H1 (cell line): Measurements from ENCODE around the gene FAN1. TPM values are rescaled to one million over a fixed set of nuclear protein-coding genes. Genes with fewer than 3 reads are reported as not detected.

Source experiments
- CTCF ChIA-PET: fragments of 300-600 bp; sonication (Branson Sonifier 250); formaldehyde crosslinking; loops from one replicate; lab custom pipeline; 2021; ENCODE audit not compliant: partially characterized antibody; lab: Charles Lee
- POLR2A ChIA-PET: fragments of 300-600 bp; sonication (Branson Sonifier 250); formaldehyde crosslinking; loops from one replicate; lab custom pipeline; 2021; ENCODE audit warnings: inconsistent platforms; ENCODE audit not compliant: partially characterized antibody; lab: Charles Lee
- DNase-seq, 2 experiments: peaks; one replicate each; pipeline versions ENCODE4 v3.0.0 to v3.0.0-alpha.2; 2010 to 2022; ENCODE audit warnings: low spot score in 2 of 2, low read depth in 1 of 2, mixed read lengths in 1 of 2
- FAIRE-seq: peaks from 2 replicates; lab custom pipeline; 2011; peaks lifted over from hg19 to GRCh38; lab: Jason Lieb, UNC
- H2AFZ ChIP-seq: 2 replicates; pipeline ENCODE4 v1.8.1; 2012; ENCODE audit warnings: low read length, inconsistent platforms
- H2AK5ac ChIP-seq: 2 replicates; pipeline ENCODE4 v1.6.1; 2013; ENCODE audit warnings: low read depth, low read length
- H2BK120ac ChIP-seq: replicated peaks from 2 replicates; pipeline ENCODE3; 2013; ENCODE audit warnings: low read depth, low read length, inconsistent platforms
- H2BK12ac ChIP-seq: 2 replicates; pipeline ENCODE4 v1.6.1; 2013; ENCODE audit warnings: low read depth, low read length
- H2BK15ac ChIP-seq: 2 replicates; pipeline ENCODE4 v1.6.1; 2013; ENCODE audit warnings: low read length
- H2BK20ac ChIP-seq: 2 replicates; pipeline ENCODE4 v1.6.1; 2013; ENCODE audit warnings: low read length
- H2BK5ac ChIP-seq: 2 replicates; pipeline ENCODE4 v1.6.1; 2013; ENCODE audit warnings: low read depth, low read length
- H3K14ac ChIP-seq: 2 replicates; pipeline ENCODE4 v1.6.1; 2013; ENCODE audit warnings: inconsistent platforms; ENCODE audit not compliant: insufficient read length
- H3K18ac ChIP-seq: 2 replicates; pipeline ENCODE4 v1.6.1; 2013; ENCODE audit warnings: low read length; ENCODE audit errors: extremely low read depth
- H3K23ac ChIP-seq: 2 replicates; pipeline ENCODE4 v1.6.1; 2013; ENCODE audit warnings: inconsistent platforms; ENCODE audit not compliant: insufficient read length
- H3K23me2 ChIP-seq: 2 replicates; pipeline ENCODE4 v1.6.1; 2013; ENCODE audit warnings: low read depth, low read length
- H3K27ac ChIP-seq: 2 replicates; pipeline ENCODE4 v1.6.1; 2011; ENCODE audit warnings: low read depth, low read length, inconsistent platforms
- H3K27me3 ChIP-seq, 4 experiments: replicated peaks in 1 of 4; 1 replicate in 1 of 4; 2 replicates in 3 of 4; pipeline versions ENCODE4 v1.6.1 to v1.8.1; 2011 to 2013; ENCODE audit warnings: low read length in 3 of 4, mild to moderate bottlenecking in 3 of 4, inconsistent platforms in 2 of 4, mixed read lengths in 2 of 4, moderate library complexity in 1 of 4; ENCODE audit not compliant: control insufficient read depth in 3 of 4, insufficient read depth in 3 of 4; ENCODE audit errors: extremely low read depth in 1 of 4
- H3K36me3 ChIP-seq, 4 experiments: 2 replicates each; pipeline versions ENCODE4 v1.6.1 to v1.8.1; 2011 to 2013; ENCODE audit warnings: mild to moderate bottlenecking in 4 of 4, low read length in 3 of 4, moderate library complexity in 2 of 4, control low read depth in 1 of 4, inconsistent platforms in 1 of 4; ENCODE audit not compliant: insufficient read depth in 4 of 4, control insufficient read depth in 2 of 4
- H3K4ac ChIP-seq: replicated peaks from 2 replicates; pipeline ENCODE3; 2013; ENCODE audit warnings: low read length, low read depth, mixed read lengths, inconsistent platforms; ENCODE audit not compliant: insufficient read length
- H3K4me1 ChIP-seq, 4 experiments: replicated peaks in 1 of 4; 1 replicate in 1 of 4; 2 replicates in 3 of 4; pipeline versions ENCODE4 v1.6.1 to v1.8.1; 2011 to 2013; ENCODE audit warnings: low read length in 3 of 4, inconsistent platforms in 2 of 4, mixed read lengths in 1 of 4; ENCODE audit not compliant: insufficient read depth in 4 of 4, control insufficient read depth in 3 of 4
- H3K4me2 ChIP-seq, 2 experiments: 2 replicates each; pipeline versions ENCODE4 v1.6.1 to v1.8.1; 2011 to 2013; ENCODE audit warnings: low read depth in 2 of 2, low read length in 2 of 2, control low read depth in 1 of 2, inconsistent platforms in 1 of 2, mild to moderate bottlenecking in 1 of 2; ENCODE audit not compliant: insufficient read depth in 1 of 2
- H3K4me3 ChIP-seq, 4 experiments: fragments of 200-600, 300-600 bp in 1 of 4; sonication (generic), shearing (Covaris generic), sonication (Bioruptor Twin) in 1 of 4; 2 replicates each; pipeline versions ENCODE4 v1.5.1 to v1.8.1; 2011 to 2016; ENCODE audit warnings: low read length in 4 of 4, low read depth in 3 of 4, control low read depth in 2 of 4, inconsistent platforms in 2 of 4, mild to moderate bottlenecking in 2 of 4, mixed read lengths in 1 of 4, moderate library complexity in 1 of 4; ENCODE audit not compliant: insufficient read depth in 2 of 4; ENCODE audit errors: extremely low read depth in 1 of 4
- H3K56ac ChIP-seq: replicated peaks from 2 replicates; pipeline ENCODE3; 2013; ENCODE audit warnings: low read depth, mild to moderate bottlenecking, mixed read lengths, low read length, inconsistent platforms; ENCODE audit not compliant: insufficient read length
- H3K79me1 ChIP-seq: 2 replicates; pipeline ENCODE4 v1.6.1; 2013; ENCODE audit warnings: low read depth, low read length, control low read depth
- H3K79me2 ChIP-seq, 2 experiments: 2 replicates each; pipeline versions ENCODE4 v1.6.1 to v1.8.1; 2012 to 2013; ENCODE audit warnings: low read length in 2 of 2, mild to moderate bottlenecking in 2 of 2, inconsistent platforms in 1 of 2; ENCODE audit not compliant: insufficient read depth in 2 of 2, control insufficient read depth in 1 of 2
- H3K9ac ChIP-seq, 4 experiments: replicated peaks in 1 of 4; 1 replicate in 1 of 4; 2 replicates in 3 of 4; pipeline versions ENCODE4 v1.6.1 to v1.8.1; 2011 to 2013; ENCODE audit warnings: low read depth in 3 of 4, low read length in 3 of 4, control low read depth in 2 of 4, mild to moderate bottlenecking in 2 of 4, moderate library complexity in 2 of 4, inconsistent platforms in 1 of 4; ENCODE audit errors: extremely low read depth in 1 of 4
- H3K9me3 ChIP-seq, 2 experiments: 2 replicates each; pipeline versions ENCODE4 v1.6.1 to v1.8.1; 2012 to 2013; ENCODE audit warnings: mild to moderate bottlenecking in 2 of 2, moderate library complexity in 2 of 2, control low read depth in 1 of 2, inconsistent platforms in 1 of 2, low read depth in 1 of 2, low read length in 1 of 2, mixed read lengths in 1 of 2; ENCODE audit not compliant: insufficient read depth in 2 of 2
- H4K20me1 ChIP-seq, 2 experiments: replicated peaks in 1 of 2; 2 replicates each; pipeline versions ENCODE3 to v1.8.1; 2011 to 2013; ENCODE audit warnings: inconsistent platforms in 2 of 2, low read length in 2 of 2, mild to moderate bottlenecking in 1 of 2; ENCODE audit not compliant: insufficient read depth in 2 of 2, control insufficient read depth in 1 of 2
- H4K5ac ChIP-seq: 2 replicates; pipeline ENCODE4 v1.6.1; 2013; ENCODE audit warnings: low read length, low read depth, mixed read lengths, inconsistent platforms; ENCODE audit not compliant: insufficient read length
- H4K8ac ChIP-seq: 2 replicates; pipeline ENCODE4 v1.8.0; 2013; ENCODE audit warnings: mild to moderate bottlenecking, moderate library complexity, low read length, inconsistent platforms; ENCODE audit not compliant: insufficient read depth; ENCODE audit errors: extremely low read depth
- H4K91ac ChIP-seq: replicated peaks from 2 replicates; pipeline ENCODE3; 2013; ENCODE audit warnings: low read length, mixed read lengths, inconsistent platforms; ENCODE audit not compliant: insufficient read length
- CTCF ChIP-seq, 3 experiments: IDR thresholded peaks; 1 replicate in 2 of 3; 2 replicates in 1 of 3; pipeline versions ENCODE4 v1.5.1 to v1.6.1; 2011; ENCODE audit warnings: low read length in 3 of 3, mild to moderate bottlenecking in 3 of 3, inconsistent platforms in 2 of 3, low read depth in 1 of 3, moderate library complexity in 1 of 3; ENCODE audit not compliant: insufficient read depth in 1 of 3; ENCODE audit errors: control extremely low read depth in 1 of 3
- RAD21 ChIP-seq, 2 experiments: IDR thresholded peaks in 1 of 2; conservative IDR thresholded peaks in 1 of 2; 2 replicates each; pipeline ENCODE4 v1.6.1; 2011; ENCODE audit warnings: low read depth in 2 of 2, low read length in 2 of 2, improper control_type of control experiment in 1 of 2, inconsistent platforms in 1 of 2, mild to moderate bottlenecking in 1 of 2, moderate library complexity in 1 of 2
- TEAD4 ChIP-seq: IDR thresholded peaks from 2 replicates; pipeline ENCODE4 v1.6.1; 2012; ENCODE audit warnings: low read depth, low read length, inconsistent platforms, mixed read lengths
- WGBS, 2 experiments: shearing (Covaris generic) in 1 of 2; methylation state at CpG; one replicate each; pipeline versions ENCODE4 v1.1.6 to v1.1.7; 2013 to 2015; ENCODE audit warnings: low lambda C conversion rate in 2 of 2, mixed read lengths in 2 of 2, inconsistent platforms in 1 of 2, low coverage in 1 of 2, missing lambda C conversion rate in 1 of 2; ENCODE audit not compliant: insufficient replicate concordance in 2 of 2, insufficient coverage in 1 of 2, insufficient read length in 1 of 2; ENCODE audit errors: extremely low coverage in 1 of 2, missing lambda C conversion rate in 1 of 2; 5-methylcytosine and 5-hydroxymethylcytosine counted together
- polyA plus RNA-seq, 7 experiments: library from polyadenylated mRNA; depleted of rRNA in 3 of 7; stranded (reverse) in 5 of 7; unstranded in 2 of 7; fragments of >200 nt in 5 of 7; fragments of 200-250 nt in 2 of 7; gene quantifications; 1 replicate in 5 of 7; 2 replicates in 1 of 7; 4 replicates in 1 of 7; pipeline versions ENCODE4 v1.2.1 to v1.2.3, GENCODE V29; 2011 to 2013; ENCODE audit warnings: missing spikeins in 2 of 7, mixed read lengths in 2 of 7
- total RNA-seq: library from RNA; stranded (reverse); fragmentation: NEBNext Ultra II Directional; extraction: Animal tissue kit (Norgen Biotek cat#: 25700); gene quantifications from 2 replicates; pipeline ENCODE4 v1.2.1, GENCODE V29; 2021

The FAN1 gene
- total and polyA plus RNA-seq, 2 of the 8 experiments (the other 6 are each of a cell fraction or from before 2014, with no cell fraction given) = 8.6 to 24.9 TPM

GRCh38 chr15:30941520-30941919, 37.8 kb downstream of the FAN1 start:
- Histone ChIP-seq H3K36me3 (peaks cover 16 to 63% (median 42%) of the 10 kb centered on the region in 4 experiments), H4K91ac (no peak overlapping the region), H2BK20ac (no peak overlapping the region), H2BK15ac (no peak overlapping the region), H4K8ac (peak overlapping the region; percentile 31; the same call in 1 of the 2 replicates), H3K14ac (no peak overlapping the region), H3K79me1 (no peaks in the 10 kb centered on the region), H4K20me1 (peaks cover 1 to 2% of the 10 kb centered on the region in 2 experiments), H3K56ac (no peak overlapping the region), H2BK5ac (no peak overlapping the region), H3K23ac (no peak overlapping the region), H3K27ac (no peak overlapping the region), H3K4me3 (no peak overlapping the region), H2AK5ac (no peak overlapping the region)
- CTCF ChIA-PET = interaction anchor here (7.1 kb wide), 1 partner anchor 187 kb away, joined by 40 read pairs; no protein-coding TSS in a partner anchor
- TF ChIP-seq RAD21 (IDR thresholded peaks at IDR 0.05 in 1 of 2, conservative IDR thresholded peaks at IDR 0.05 in 1 of 2; ENCODE audit: low read depth in 2 of 2, low read length in 2 of 2) (peak; percentile 28 to 44; a peak in 2 of 4 replicates), CTCF (IDR thresholded peaks at IDR 0.05; ENCODE audit: control extremely low read depth in 1 of 3, insufficient read depth in 1 of 3, low read depth in 1 of 3, low read length in 3 of 3) (peak; percentile 11 to 26 (median 13); a peak in 2 of 4 replicates), TEAD4 (no peak)
- TF ChIP-seq, all 59 proteins: peak for 2
- no peaks in the 10 kb centered on the region; a peak in 1 of 4 replicates for H3K9me3 ChIP-seq
- H3K4me2 ChIP-seq = no peak overlapping the region
- no peak overlapping the region for H3K4ac ChIP-seq
- 90% methylated on average over 15 of the region's 15 CpGs; no CpG with 5 or more reads in 1 of the 2 experiments for whole genome bisulfite sequencing, 2 experiments
- no peak overlapping the region for H3K9ac ChIP-seq
- no peaks in the 10 kb centered on the region for H3K23me2 ChIP-seq
- no peak overlapping the region for H2AFZ ChIP-seq
- H3K27me3 ChIP-seq = no peaks in the 10 kb centered on the region
- H2BK12ac ChIP-seq = no peak overlapping the region
- H2BK120ac ChIP-seq = no peak overlapping the region
- no peak overlapping the region for H4K5ac ChIP-seq
- H3K79me2 ChIP-seq = no peaks in the 10 kb centered on the region
- no peak for DNase-seq
- no peak overlapping the region for H3K18ac ChIP-seq
- no peaks in the 10 kb centered on the region for H3K4me1 ChIP-seq
- POLR2A ChIA-PET = interaction anchor here (1.6 kb wide), 1 partner anchor 13 kb away, joined by 4 read pairs; no protein-coding TSS in a partner anchor
- no peak for FAIRE-seq
